Kidney (tissue), 14 donors: ENCODE results near the gene FAM53B. TPM values are rescaled to one million over a fixed set of nuclear protein-coding genes. Genes with fewer than 3 reads are reported as not detected.

Source experiments
- DNase-seq, 5 donors: peaks; one replicate each; pipeline ENCODE4 v3.0.0-alpha.2; 2013 to 2020
- FAIRE-seq: peaks from 2 replicates; lab custom pipeline; 2012; peaks lifted over from hg19 to GRCh38; lab: Jason Lieb, UNC
- H3K27ac ChIP-seq, 2 donors: one replicate each; pipeline ENCODE4 v1.7.0; 2013; ENCODE audit warnings: low read depth in 2 of 2, low read length in 2 of 2, inconsistent platforms in 1 of 2
- H3K27me3 ChIP-seq: one replicate; pipeline ENCODE4 v1.7.1; 2013; ENCODE audit warnings: low read length, inconsistent platforms; ENCODE audit not compliant: control insufficient read depth, insufficient read depth
- H3K36me3 ChIP-seq, 3 donors: one replicate each; pipeline versions ENCODE4 v1.7.0 to v1.7.1; 2013; ENCODE audit warnings: low read length in 3 of 3, control low read depth in 1 of 3, inconsistent platforms in 1 of 3; ENCODE audit not compliant: insufficient read depth in 3 of 3, control insufficient read depth in 2 of 3
- H3K4me1 ChIP-seq, 3 donors: one replicate each; pipeline versions ENCODE4 v1.7.0 to v1.7.1; 2013; ENCODE audit warnings: low read length in 3 of 3, inconsistent platforms in 1 of 3, low read depth in 1 of 3; ENCODE audit not compliant: control insufficient read depth in 2 of 3, insufficient read depth in 2 of 3
- H3K4me3 ChIP-seq, 3 donors: one replicate each; pipeline versions ENCODE4 v1.7.0 to v1.8.1; 2013; ENCODE audit warnings: low read length in 3 of 3, control low read depth in 1 of 3, inconsistent platforms in 1 of 3
- H3K9ac ChIP-seq, 3 donors: one replicate each; pipeline versions ENCODE4 v1.7.0 to v1.7.1; 2013; ENCODE audit warnings: low read length in 3 of 3, control low read depth in 1 of 3, inconsistent platforms in 1 of 3
- H3K9me3 ChIP-seq, 3 donors: one replicate each; pipeline versions ENCODE4 v1.7.0 to v1.7.1; 2013; ENCODE audit warnings: low read length in 3 of 3, control low read depth in 1 of 3, inconsistent platforms in 1 of 3; ENCODE audit not compliant: control insufficient read depth in 2 of 3, insufficient read depth in 1 of 3
- intact Hi-C: fragments of 100-400 bp; cut with DNase I; formaldehyde crosslinking; loops from one replicate; pipeline ENCODE4 v1.11.1; 2022
- polyA plus RNA-seq: library from polyadenylated mRNA; stranded (reverse); fragments of 350-450 nt; fragmentation: Illumina TruSeq; extraction: RNeasy Lipid Tissue Mini Kit (QIAGEN cat#74804); gene quantifications from one replicate; pipeline ENCODE4 v1.2.3, GENCODE V29; 2014; ENCODE audit warnings: low read depth, low replicate concordance; ENCODE audit not compliant: insufficient read depth
- total RNA-seq: library from RNA; stranded (reverse); fragmentation: NEBNext Ultra II Directional; extraction: Animal tissue kit (Norgen Biotek cat#: 25700); gene quantifications from one replicate; pipeline ENCODE4 v1.2.1, GENCODE V29; 2021
- TF ChIP-seq, protein P1 (sequence below): IDR thresholded peaks from 3 replicates; pipeline ENCODE4 v1.5.1; 2012; ENCODE audit warnings: mild to moderate bottlenecking, moderate library complexity, borderline replicate concordance; ENCODE audit not compliant: insufficient read depth; ENCODE audit errors: extremely low read depth
- donor health status: control.
- donor health status: control.
- donor health status: control.
- donor health status: control.
- donor health status: control.
- donor health status: DM: yes; HTN: yes; CAD: no.
- donor health status: Normal renal cell carcinoma (clear cell type).

FAM53B gene
- total and polyA plus RNA-seq, 2 donors from 2014 or later = 11.8 to 30.0 TPM

DNA sequence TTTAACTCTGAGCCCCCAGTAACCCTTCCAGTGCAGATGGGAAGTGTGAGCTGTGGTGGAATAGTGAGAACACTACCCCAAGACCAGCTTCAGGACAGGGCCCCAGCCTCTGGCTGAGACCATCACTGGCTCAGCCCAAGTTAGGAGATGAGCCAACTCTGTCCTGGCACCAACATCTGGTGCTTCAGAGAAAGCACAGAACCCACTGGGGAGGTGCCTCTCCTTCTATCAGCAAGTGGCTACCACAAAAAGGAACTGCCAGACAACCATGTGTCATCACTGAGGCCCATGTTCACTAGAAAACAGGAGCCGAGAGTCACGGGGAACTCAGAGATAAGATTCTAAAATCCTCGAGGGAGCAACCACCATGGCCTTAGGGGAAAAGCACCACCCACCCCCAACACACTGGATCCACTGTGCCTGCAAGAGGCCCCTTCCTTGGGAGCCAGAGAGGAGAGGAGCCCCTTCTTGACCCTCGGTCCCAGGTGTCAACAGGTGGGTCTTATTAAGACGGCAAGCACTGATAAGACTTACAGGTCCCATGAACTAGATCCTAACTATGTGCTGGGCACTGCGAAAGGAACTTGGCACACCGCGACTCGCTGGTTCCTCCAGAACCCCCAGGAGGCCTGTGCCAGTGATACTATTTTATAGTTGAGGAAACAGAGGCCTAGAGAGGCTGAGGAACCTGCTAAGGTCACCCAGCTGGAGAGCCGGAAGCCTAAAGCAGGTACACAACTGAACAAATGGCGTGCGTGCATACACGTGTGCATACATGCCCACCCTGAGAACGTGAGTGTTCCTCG, 102.7 kb downstream of the FAM53B start:
- H3K9ac ChIP-seq = peak overlapping the region in 2 of 3 donors; percentile 9 to 35
- DNase-seq = peak in 1 of 5 donors; percentile 57
- peaks cover 0 to 4% (median 0%) of the 10 kb centered on the region in 3 donors for H3K36me3 ChIP-seq
- peak overlapping the region; percentile 29 to 45 for H3K27ac ChIP-seq
- no peaks in the 10 kb centered on the region for H3K27me3 ChIP-seq
- TF ChIP-seq, protein P1, sequence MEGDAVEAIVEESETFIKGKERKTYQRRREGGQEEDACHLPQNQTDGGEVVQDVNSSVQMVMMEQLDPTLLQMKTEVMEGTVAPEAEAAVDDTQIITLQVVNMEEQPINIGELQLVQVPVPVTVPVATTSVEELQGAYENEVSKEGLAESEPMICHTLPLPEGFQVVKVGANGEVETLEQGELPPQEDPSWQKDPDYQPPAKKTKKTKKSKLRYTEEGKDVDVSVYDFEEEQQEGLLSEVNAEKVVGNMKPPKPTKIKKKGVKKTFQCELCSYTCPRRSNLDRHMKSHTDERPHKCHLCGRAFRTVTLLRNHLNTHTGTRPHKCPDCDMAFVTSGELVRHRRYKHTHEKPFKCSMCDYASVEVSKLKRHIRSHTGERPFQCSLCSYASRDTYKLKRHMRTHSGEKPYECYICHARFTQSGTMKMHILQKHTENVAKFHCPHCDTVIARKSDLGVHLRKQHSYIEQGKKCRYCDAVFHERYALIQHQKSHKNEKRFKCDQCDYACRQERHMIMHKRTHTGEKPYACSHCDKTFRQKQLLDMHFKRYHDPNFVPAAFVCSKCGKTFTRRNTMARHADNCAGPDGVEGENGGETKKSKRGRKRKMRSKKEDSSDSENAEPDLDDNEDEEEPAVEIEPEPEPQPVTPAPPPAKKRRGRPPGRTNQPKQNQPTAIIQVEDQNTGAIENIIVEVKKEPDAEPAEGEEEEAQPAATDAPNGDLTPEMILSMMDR = no peak
- H3K9me3 ChIP-seq = no peaks in the 10 kb centered on the region
- H3K4me3 ChIP-seq = no peak overlapping the region
- no peak for FAIRE-seq
- H3K4me1 ChIP-seq = peaks cover 0 to 40% (median 16%) of the 10 kb centered on the region in 3 donors
- intact Hi-C loops = no loop called here

DNA sequence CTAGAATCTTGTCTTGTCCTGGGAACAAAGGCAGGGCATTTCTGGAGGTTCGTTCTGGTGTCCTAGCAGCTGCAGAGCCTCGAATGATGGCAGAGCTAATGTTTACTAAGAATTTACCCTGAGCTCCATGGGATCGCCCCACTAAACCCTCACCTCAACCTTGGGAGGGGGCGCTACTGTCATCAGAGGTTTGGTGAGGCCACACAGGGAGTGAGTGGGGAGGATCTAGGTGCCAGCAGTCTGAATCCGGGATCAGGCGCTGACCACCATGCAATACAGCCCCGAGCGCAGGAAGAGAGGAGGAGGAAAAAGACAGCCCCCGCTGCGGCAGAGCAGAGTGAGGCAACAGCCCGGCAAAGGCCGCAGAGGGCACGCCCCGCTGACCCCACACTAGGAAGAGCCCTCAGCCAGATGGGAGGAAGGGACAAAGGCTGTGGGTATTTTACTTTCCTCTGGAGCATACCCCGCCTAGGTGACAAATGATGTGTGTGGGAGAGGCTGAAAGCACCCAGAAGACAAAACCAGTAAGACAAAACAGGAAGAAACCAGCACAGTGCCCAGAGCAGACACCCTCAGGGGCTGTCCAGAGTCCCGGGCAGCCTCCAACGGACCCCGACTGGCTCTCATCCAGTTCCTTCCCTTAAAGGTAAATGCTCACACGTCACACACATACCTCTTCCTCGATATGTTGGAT, 103.5 kb downstream of the FAM53B start:
- Histone ChIP-seq H3K27me3 (no peaks in the 10 kb centered on the region), H3K27ac (peak overlapping the region; percentile 29 to 45), H3K4me3 (no peak overlapping the region), H3K9ac (peak overlapping the region in 1 of 3 donors; percentile 35), H3K9me3 (no peaks in the 10 kb centered on the region), H3K4me1 (peaks cover 0 to 32% (median 9%) of the 10 kb centered on the region in 3 donors), H3K36me3 (peaks cover 0 to 4% (median 0%) of the 10 kb centered on the region in 3 donors)
- intact Hi-C loops = no loop called here
- DNase-seq (peak in 2 of 5 donors; percentile 36 to 87), FAIRE-seq (no peak)
- TF ChIP-seq, protein P1 = no peak

DNA sequence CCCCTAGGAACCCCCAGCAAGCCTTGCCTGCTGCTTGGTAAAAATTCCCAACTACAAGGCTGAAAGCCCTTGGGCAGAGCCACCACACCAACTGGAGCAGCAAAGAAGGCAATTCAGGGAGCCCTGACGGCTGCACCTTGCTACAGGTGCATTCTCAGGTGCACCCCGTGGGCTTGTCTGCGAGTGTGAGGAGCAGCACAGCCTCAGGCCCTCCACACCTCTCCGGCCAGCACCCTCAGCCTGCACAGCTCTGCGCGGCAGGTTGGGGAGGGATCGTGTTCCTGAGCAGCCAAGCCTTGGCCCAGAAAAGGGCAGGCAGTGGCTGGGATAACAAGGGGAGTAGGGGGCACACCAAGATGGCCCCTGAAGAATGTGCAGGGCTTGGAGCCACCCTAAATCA, 104.1 kb downstream of the FAM53B start:
- peaks cover 0 to 4% (median 0%) of the 10 kb centered on the region in 3 donors for H3K36me3 ChIP-seq
- H3K4me1 ChIP-seq = peaks cover 0 to 29% (median 9%) of the 10 kb centered on the region in 3 donors
- FAIRE-seq (no peak), DNase-seq (peak in 1 of 5 donors; percentile 61)
- no peak overlapping the region for H3K27ac ChIP-seq
- H3K9me3 ChIP-seq = no peaks in the 10 kb centered on the region
- no peak overlapping the region for H3K9ac ChIP-seq
- H3K27me3 ChIP-seq = no peaks in the 10 kb centered on the region
- intact Hi-C loops = no loop called here
- H3K4me3 ChIP-seq = no peak overlapping the region
- TF ChIP-seq, protein P1 = no peak
